HG03378 (cell line): ENCODE measurements around the gene RCVRN.

Experiments
- ATAC-seq: cut with Tn5 transposase; IDR thresholded peaks from one replicate; pipeline ENCODE4 v1.9.1; 2021; ENCODE audit warnings: mild to moderate bottlenecking, moderate library complexity; ENCODE audit not compliant: unreplicated experiment

RCVRN gene

DNA sequence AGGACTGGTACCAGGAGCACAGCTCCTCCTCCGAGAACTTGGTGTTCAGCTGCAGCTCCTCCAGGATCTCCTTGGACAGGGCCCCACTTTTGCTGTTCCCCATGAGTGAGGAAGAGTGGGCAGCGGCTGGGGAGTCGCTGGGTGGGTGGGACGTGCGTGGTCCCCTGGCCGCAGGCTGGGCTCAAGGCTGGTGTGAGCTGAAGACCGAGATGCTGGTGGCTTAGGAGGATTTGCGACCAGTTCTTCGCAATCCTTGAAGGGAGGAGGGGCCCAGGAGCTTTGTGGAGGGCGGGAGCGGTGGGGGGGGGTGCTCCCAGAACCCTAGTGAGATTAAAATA lies at the start of gene RCVRN:
TSS of gene RCVRN (minus strand) at position 194 of the 338 bp plus-strand sequence. CDS start at position 103, 91 bp downstream.
- no peak for ATAC-seq

- no peak for ATAC-seq
Observed at GRCh38 chr17:9953492-9953891, 48.4 kb upstream of the RCVRN start.

- ATAC-seq: no peak
Observed at GRCh38 chr17:9951803-9952202, 46.7 kb upstream of the RCVRN start.

GRCh38 chr17:9948928-9949327 lies 43.9 kb upstream of the RCVRN start:
- ATAC-seq: no peak

- no peak for ATAC-seq
Observed at GRCh38 chr17:9944704-9945103, 39.6 kb upstream of the RCVRN start.

GRCh38 chr17:9943343-9943742 lies 38.3 kb upstream of the RCVRN start:
- ATAC-seq: no peak

GRCh38 chr17:9942885-9943284 lies 37.8 kb upstream of the RCVRN start:
- ATAC-seq: no peak

DNA sequence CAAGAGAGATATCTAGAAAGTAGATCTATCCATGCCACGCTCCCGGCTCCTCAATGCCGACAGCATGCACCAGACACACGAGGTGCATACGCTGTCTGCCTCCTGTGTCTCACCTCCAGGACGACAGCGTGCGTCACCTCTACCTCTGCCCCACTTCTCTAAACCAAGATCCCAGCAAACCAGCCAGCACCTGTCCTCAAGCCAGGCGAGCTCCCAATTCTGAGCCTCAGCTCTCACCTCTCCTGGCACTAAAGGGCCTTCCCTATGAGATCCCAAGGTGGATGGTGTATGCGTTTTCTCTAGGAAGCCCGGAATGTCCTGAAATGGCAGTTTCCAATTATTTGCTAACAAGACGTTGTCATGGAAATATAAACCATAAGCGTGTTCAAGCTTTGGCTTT lies 36.2 kb upstream of the RCVRN start:
- no peak for ATAC-seq

- ATAC-seq: no peak
Observed at GRCh38 chr17:9940841-9941240, 35.8 kb upstream of the RCVRN start.

GRCh38 chr17:9938764-9939163 lies 33.7 kb upstream of the RCVRN start:
- no peak for ATAC-seq

DNA sequence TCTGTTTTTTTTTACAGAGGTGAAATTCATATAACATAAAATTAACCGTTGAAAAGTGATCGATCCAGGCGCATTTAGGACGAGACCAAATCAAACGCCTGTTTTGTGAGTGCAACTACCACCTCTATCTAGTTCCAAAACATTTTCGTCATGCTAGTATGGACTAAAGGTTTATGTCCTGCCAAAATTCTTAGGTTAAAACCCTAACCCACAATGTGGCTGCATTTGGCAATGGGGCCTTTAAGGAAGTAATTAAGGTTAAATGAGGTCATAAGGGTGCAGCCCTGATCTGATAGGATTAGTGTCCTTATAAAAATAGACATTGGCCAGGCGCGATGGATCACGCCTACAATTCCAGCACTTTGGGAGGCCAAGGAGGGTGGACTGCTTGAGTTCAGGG lies 32.8 kb upstream of the RCVRN start:
- ATAC-seq: no peak

GRCh38 chr17:9937241-9937761 lies 32.2 kb upstream of the RCVRN start:
- ATAC-seq: no peak

DNA sequence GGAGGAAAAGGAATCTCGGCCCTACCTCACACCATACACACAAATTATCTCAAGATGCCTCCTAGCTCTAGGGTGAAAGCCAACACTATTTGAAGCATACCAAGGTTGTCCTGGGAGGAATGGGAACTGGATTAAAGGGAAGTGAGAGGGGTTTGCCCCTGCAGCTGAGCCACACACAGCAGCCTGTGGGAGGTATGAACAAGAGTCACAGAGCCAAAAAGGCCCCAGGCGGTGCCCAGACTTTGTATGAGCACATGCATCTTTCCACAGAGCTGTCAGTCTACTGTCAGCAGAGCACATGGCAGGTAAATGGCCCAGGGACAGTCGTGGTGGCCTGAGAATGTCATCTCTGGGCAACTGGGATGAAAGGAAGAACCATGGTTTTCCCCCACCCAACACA lies 31.0 kb upstream of the RCVRN start:
- no peak for ATAC-seq

DNA sequence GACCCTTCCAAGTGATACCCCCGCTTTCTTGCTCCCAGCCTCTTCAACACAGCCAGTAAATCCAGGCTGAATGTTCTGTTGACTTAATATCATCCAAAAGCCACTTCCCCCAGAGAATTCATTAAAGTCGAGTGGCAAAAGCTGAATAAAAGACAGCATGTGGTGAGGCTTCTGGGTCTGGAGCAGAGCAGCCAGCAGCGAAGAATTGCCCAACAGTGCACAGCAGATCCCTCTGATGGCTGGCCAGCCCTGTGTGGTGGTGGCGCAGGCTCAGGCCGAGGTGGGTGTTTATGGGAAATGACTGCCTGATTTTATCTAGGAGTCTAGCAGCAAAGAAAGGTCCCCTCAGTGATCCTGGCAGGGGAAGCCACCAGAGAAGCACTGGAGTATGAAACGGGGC lies 30.3 kb upstream of the RCVRN start:
- ATAC-seq: no peak

GRCh38 chr17:9934331-9934730 lies 29.3 kb upstream of the RCVRN start:
- ATAC-seq: no peak

- no peak for ATAC-seq
Observed at GRCh38 chr17:9932491-9932890, 27.4 kb upstream of the RCVRN start.

- no peak for ATAC-seq
Observed at GRCh38 chr17:9931144-9931741, 26.2 kb upstream of the RCVRN start.

- no peak for ATAC-seq
Observed at GRCh38 chr17:9929871-9930270, 24.8 kb upstream of the RCVRN start.

GRCh38 chr17:9928601-9929333 lies 23.7 kb upstream of the RCVRN start:
- no peak for ATAC-seq

GRCh38 chr17:9926150-9926804 lies 21.2 kb upstream of the RCVRN start:
- no peak for ATAC-seq

DNA sequence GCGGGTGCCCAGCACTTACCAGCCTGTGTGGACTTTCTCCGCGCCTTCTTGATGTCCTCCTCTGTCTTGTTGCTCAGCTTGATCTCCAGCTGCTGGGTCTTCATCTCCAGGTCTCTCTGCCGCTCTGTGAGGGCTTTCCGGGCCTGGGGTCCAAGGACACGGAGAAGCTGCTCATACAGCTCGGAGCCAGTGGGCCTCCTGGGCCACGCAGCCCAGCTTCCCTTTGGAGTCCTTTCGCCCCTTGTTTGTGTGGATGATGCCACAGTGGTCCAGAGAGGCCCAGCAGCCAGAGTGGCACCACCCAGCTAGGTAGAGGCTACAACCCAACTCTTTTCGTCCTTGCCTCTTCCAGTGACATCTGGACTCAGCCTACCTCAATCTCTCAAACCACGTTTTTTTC lies 20.4 kb upstream of the RCVRN start:
- no peak for ATAC-seq

GRCh38 chr17:9924735-9925191 lies 19.7 kb upstream of the RCVRN start:
- ATAC-seq: peak; percentile 76
